GM12891 (cell line): ENCODE data around the gene SHISA9.

Source experiments
- POLR2A ChIP-seq: IDR thresholded peaks from 2 replicates; pipeline ENCODE4 v1.6.1; 2011; ENCODE audit warnings: low read depth, low read length, control low read depth
- POLR2AphosphoS5 ChIP-seq: IDR thresholded peaks from 2 replicates; pipeline ENCODE4 v1.6.1; 2011; ENCODE audit warnings: low read depth, low read length, control low read depth
- POU2F2 ChIP-seq: IDR thresholded peaks from 2 replicates; pipeline ENCODE4 v1.6.1; 2011; ENCODE audit warnings: low read depth, mild to moderate bottlenecking, control low read depth, low read length, moderate library complexity
- SPI1 ChIP-seq: IDR thresholded peaks from 2 replicates; pipeline ENCODE4 v1.6.1; 2011; ENCODE audit warnings: low read depth, low read length, control low read depth
- TAF1 ChIP-seq: IDR thresholded peaks from 2 replicates; pipeline ENCODE4 v1.6.1; 2011; ENCODE audit warnings: low read depth, low read length, control low read depth

- TF ChIP-seq POLR2A (no peak), SPI1 (no peak), POU2F2 (no peak), TAF1 (no peak), POLR2AphosphoS5 (no peak)
These were observed 6.4 kb downstream of the SHISA9 start for GRCh38 chr16:12907670-12908233.
